ENCODE measurements around the gene ADPRH. TPM values are rescaled to one million over a fixed set of nuclear protein-coding genes. Genes with fewer than 3 reads are reported as not detected.

Gene ADPRH
- total RNA-seq, 1 donor from 2014 or later = 1.1 TPM

DNA sequence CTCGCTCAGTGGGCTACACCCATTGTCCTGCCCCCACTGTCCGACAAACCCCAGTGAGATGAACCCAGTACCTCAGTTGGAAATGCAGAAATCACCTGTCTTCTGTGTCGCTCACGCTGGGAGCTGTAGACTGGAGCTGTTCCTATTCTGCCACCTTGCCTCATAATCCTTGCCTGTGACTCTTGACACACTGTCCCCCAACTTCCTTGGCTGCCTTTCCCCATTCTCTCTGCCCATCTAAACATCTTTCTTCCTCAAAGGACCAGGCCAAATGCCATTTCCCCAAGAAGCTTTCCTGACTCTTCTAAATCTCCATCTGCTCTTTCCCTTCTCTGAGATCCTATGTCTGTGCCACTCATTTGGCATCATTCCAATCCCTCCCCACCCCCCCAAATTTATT lies 10.1 kb upstream of the ADPRH start:
- Mint-ChIP-seq H3K4me1 (ENCODE audit: low read depth, unreplicated experiment) (no peaks in the 10 kb centered on the region), H3K36me3 (ENCODE audit: unreplicated experiment) (no peaks in the 10 kb centered on the region), H3K9me3 (ENCODE audit: unreplicated experiment) (no peaks in the 10 kb centered on the region), H3K27me3 (ENCODE audit: unreplicated experiment) (peaks cover 2% of the 10 kb centered on the region), H3K4me3 (ENCODE audit: unreplicated experiment) (no peak overlapping the region), H3K27ac (ENCODE audit: unreplicated experiment) (no peak overlapping the region)
- DNase-seq = no peak
- TF ChIP-seq, protein P1, sequence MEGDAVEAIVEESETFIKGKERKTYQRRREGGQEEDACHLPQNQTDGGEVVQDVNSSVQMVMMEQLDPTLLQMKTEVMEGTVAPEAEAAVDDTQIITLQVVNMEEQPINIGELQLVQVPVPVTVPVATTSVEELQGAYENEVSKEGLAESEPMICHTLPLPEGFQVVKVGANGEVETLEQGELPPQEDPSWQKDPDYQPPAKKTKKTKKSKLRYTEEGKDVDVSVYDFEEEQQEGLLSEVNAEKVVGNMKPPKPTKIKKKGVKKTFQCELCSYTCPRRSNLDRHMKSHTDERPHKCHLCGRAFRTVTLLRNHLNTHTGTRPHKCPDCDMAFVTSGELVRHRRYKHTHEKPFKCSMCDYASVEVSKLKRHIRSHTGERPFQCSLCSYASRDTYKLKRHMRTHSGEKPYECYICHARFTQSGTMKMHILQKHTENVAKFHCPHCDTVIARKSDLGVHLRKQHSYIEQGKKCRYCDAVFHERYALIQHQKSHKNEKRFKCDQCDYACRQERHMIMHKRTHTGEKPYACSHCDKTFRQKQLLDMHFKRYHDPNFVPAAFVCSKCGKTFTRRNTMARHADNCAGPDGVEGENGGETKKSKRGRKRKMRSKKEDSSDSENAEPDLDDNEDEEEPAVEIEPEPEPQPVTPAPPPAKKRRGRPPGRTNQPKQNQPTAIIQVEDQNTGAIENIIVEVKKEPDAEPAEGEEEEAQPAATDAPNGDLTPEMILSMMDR (IDR thresholded peaks at IDR 0.05; ENCODE audit: partially characterized antibody, unreplicated experiment) = no peak

DNA sequence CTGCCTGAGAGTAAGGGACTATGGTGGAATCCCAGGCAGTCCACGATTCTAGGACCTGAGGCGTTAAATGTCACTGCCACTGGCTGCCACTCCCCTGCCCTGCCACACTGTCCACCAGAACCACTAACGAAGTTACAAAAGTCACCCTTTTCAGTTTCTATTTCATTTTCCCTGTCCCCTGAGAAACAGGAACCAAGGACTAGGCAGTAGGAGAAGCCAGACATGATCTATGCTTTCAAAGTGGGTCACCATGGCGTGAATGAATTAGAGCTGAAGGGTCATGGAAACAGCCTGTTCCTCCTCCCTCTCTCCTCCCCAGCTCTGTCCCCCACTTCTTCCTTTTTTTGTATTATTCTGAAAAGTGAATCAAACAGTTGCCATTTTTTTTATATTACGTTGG lies 9.1 kb upstream of the ADPRH start:
- H3K36me3 Mint-ChIP-seq (ENCODE audit: unreplicated experiment) = no peaks in the 10 kb centered on the region
- TF ChIP-seq, protein P1 (IDR thresholded peaks at IDR 0.05; ENCODE audit: partially characterized antibody, unreplicated experiment) = no peak
- H3K4me1 Mint-ChIP-seq (ENCODE audit: low read depth, unreplicated experiment) = no peaks in the 10 kb centered on the region
- H3K9me3 Mint-ChIP-seq (ENCODE audit: unreplicated experiment) = no peaks in the 10 kb centered on the region
- DNase-seq = no peak
- H3K27me3 Mint-ChIP-seq (ENCODE audit: unreplicated experiment) = peaks cover 2% of the 10 kb centered on the region
- H3K4me3 Mint-ChIP-seq (ENCODE audit: unreplicated experiment) = no peak overlapping the region
- no peak overlapping the region for H3K27ac Mint-ChIP-seq (ENCODE audit: unreplicated experiment)

DNA sequence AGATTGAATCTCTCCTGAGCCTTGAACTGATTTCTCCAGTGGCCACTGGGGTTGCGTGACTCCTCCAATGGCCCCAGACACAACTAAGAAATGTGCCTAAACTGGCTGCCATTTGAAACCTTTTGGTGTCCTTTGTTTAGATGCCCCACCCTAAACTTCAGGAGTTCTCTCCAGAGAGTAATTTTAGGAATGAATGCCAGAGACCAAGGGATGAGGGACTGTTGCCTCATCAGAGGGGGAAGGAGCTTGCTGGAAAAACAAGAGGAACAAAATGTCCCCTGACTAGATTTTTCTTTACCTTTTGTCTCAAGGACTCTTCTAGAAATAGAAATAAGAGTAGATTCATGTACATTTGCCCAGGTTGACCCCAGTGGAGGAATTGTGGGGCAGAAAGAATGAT lies 8.1 kb upstream of the ADPRH start:
- TF ChIP-seq, protein P1 (IDR thresholded peaks at IDR 0.05; ENCODE audit: partially characterized antibody, unreplicated experiment) = no peak
- no peak for DNase-seq
- Mint-ChIP-seq H3K4me1 (ENCODE audit: low read depth, unreplicated experiment) (no peaks in the 10 kb centered on the region), H3K36me3 (ENCODE audit: unreplicated experiment) (no peaks in the 10 kb centered on the region), H3K4me3 (ENCODE audit: unreplicated experiment) (no peak overlapping the region), H3K9me3 (ENCODE audit: unreplicated experiment) (no peaks in the 10 kb centered on the region), H3K27me3 (ENCODE audit: unreplicated experiment) (peaks cover 2% of the 10 kb centered on the region), H3K27ac (ENCODE audit: unreplicated experiment) (no peak overlapping the region)

DNA sequence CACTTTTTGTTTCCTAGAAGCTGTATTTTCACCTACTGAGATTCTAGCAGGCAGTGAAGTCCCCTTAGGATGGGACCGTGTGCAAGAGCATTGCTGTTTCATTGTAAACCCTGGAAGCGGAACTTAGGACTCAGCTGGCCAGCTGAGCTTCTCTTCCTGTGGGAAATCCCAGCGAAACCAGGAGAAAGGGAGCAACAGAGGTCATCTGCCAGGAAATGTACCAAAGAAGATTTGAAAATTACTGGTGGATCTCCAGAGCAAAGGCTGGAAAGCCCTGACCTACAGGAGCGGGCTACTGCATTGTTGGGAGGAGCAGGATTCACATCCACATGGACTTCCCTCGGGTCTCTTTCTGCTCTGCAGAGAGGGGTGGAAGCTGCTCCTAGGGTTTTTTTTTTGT lies 7.6 kb upstream of the ADPRH start:
- H3K4me3 Mint-ChIP-seq (ENCODE audit: unreplicated experiment) = no peak overlapping the region
- no peak for DNase-seq
- no peaks in the 10 kb centered on the region for H3K4me1 Mint-ChIP-seq (ENCODE audit: low read depth, unreplicated experiment)
- H3K27me3 Mint-ChIP-seq (ENCODE audit: unreplicated experiment) = no peaks in the 10 kb centered on the region
- no peak overlapping the region for H3K27ac Mint-ChIP-seq (ENCODE audit: unreplicated experiment)
- no peaks in the 10 kb centered on the region for H3K9me3 Mint-ChIP-seq (ENCODE audit: unreplicated experiment)
- no peaks in the 10 kb centered on the region for H3K36me3 Mint-ChIP-seq (ENCODE audit: unreplicated experiment)
- TF ChIP-seq, protein P1 (IDR thresholded peaks at IDR 0.05; ENCODE audit: partially characterized antibody, unreplicated experiment) = no peak

DNA sequence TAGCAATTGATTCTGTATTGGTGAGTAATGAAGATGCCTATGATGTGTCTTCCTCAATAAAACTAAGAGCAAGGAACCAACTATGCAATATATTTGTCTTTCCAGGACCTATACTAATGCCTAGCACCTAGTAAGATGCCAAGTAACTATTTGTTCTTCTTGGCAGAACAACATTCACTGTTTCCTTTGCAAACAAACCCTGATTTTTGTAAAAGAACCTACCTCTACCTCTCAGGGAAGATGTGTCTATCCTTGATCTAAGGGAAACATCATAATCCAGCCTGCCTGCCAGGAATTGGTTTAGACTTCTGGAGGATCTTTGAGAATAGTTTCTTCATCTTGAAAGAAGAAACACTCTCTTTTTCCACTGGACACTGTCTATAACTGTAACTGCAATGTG lies 3.8 kb upstream of the ADPRH start:
- no peak for DNase-seq
- Mint-ChIP-seq H3K27me3 (ENCODE audit: unreplicated experiment) (peaks cover 4% of the 10 kb centered on the region), H3K9me3 (ENCODE audit: unreplicated experiment) (peaks cover 4% of the 10 kb centered on the region), H3K36me3 (ENCODE audit: unreplicated experiment) (no peaks in the 10 kb centered on the region), H3K4me3 (ENCODE audit: unreplicated experiment) (no peak overlapping the region), H3K4me1 (ENCODE audit: low read depth, unreplicated experiment) (no peaks in the 10 kb centered on the region), H3K27ac (ENCODE audit: unreplicated experiment) (no peak overlapping the region)
- TF ChIP-seq, protein P1 (IDR thresholded peaks at IDR 0.05; ENCODE audit: partially characterized antibody, unreplicated experiment) = no peak

Measured in glutamatergic neuron (in vitro differentiated cells).